Esophagus (tissue), 2 donors: ENCODE data around the gene MARF1. TPM values are rescaled to one million over a fixed set of nuclear protein-coding genes. Genes with fewer than 3 reads are reported as not detected.
"Not testable (repeated sequence)": the region's sequence is repeated elsewhere in the genome, so short reads cannot be mapped to it uniquely, and the experiment has no call there.

Source experiments
- H3K27ac ChIP-seq, 2 donors: one replicate each; pipeline ENCODE4 v1.5.1; 2013; ENCODE audit warnings: low read depth in 2 of 2, mild to moderate bottlenecking in 2 of 2, inconsistent platforms in 1 of 2, low read length in 1 of 2, moderate library complexity in 1 of 2
- H3K27me3 ChIP-seq, 2 donors: one replicate each; pipeline ENCODE4 v1.6.1; 2013; ENCODE audit warnings: low read length in 2 of 2, control low read depth in 1 of 2, mild to moderate bottlenecking in 1 of 2; ENCODE audit not compliant: insufficient read depth in 2 of 2, control insufficient read depth in 1 of 2
- H3K36me3 ChIP-seq, 2 donors: one replicate each; pipeline ENCODE4 v1.6.1; 2013; ENCODE audit warnings: low read length in 1 of 2; ENCODE audit not compliant: control insufficient read depth in 2 of 2, insufficient read depth in 2 of 2
- H3K4me1 ChIP-seq, 2 donors: one replicate each; pipeline ENCODE4 v1.6.1; 2013; ENCODE audit warnings: low read length in 1 of 2; ENCODE audit not compliant: control insufficient read depth in 2 of 2, insufficient read depth in 2 of 2
- H3K4me3 ChIP-seq, 2 donors: one replicate each; pipeline ENCODE4 v1.5.1; 2013; ENCODE audit warnings: low read length in 2 of 2, mild to moderate bottlenecking in 2 of 2, low read depth in 1 of 2, moderate library complexity in 1 of 2
- H3K9me3 ChIP-seq, 2 donors: one replicate each; pipeline ENCODE4 v1.6.1; 2013; ENCODE audit warnings: mild to moderate bottlenecking in 2 of 2, low read depth in 1 of 2, low read length in 1 of 2, moderate library complexity in 1 of 2; ENCODE audit not compliant: control insufficient read depth in 2 of 2, insufficient read depth in 1 of 2
- WGBS, 2 donors: extraction: QIAGEN DNeasy Blood & Tissue Kit; methylation state at CpG; one replicate each; pipeline ENCODE4 v1.1.7; 2013; 5-methylcytosine and 5-hydroxymethylcytosine counted together
- polyA plus RNA-seq, 2 donors: library from polyadenylated mRNA; stranded (reverse); fragments of 200-250 nt; gene quantifications; one replicate each; pipeline ENCODE4 v1.2.3, GENCODE V29; 2013
- donor health status: healthy with polysubstance abuse.
- donor health status: Bipolar disorder and iron deficiency.

The MARF1 gene
- polyA plus RNA-seq, 2 donors, result 9.9 to 10.3 TPM

GRCh38 chr16:15655561-15655960 lies 12.6 kb upstream of the MARF1 start:
- H3K9me3 ChIP-seq, H3K27ac ChIP-seq, H3K4me1 ChIP-seq, H3K36me3 ChIP-seq, H3K4me3 ChIP-seq, H3K27me3 ChIP-seq: not testable (repeated sequence)
- WGBS, 2 donors, result 95 to 96% methylated on average over 3 of the region's 6 CpGs

GRCh38 chr16:15654591-15654990 lies 11.6 kb upstream of the MARF1 start:
- 64 to 70% methylated on average over 2 of the region's 2 CpGs for WGBS, 2 donors
- Histone ChIP-seq H3K4me3 (no peak overlapping the region), H3K27me3 (no peaks in the 10 kb centered on the region), H3K27ac (no peak overlapping the region), H3K36me3 (peaks cover 0 to 2% of the 10 kb centered on the region in 2 donors), H3K4me1 (peaks cover 0 to 2% of the 10 kb centered on the region in 2 donors), H3K9me3 (no peaks in the 10 kb centered on the region)

GRCh38 chr16:15653227-15653626 lies 10.3 kb upstream of the MARF1 start:
- no peak overlapping the region for H3K4me3 ChIP-seq
- peaks cover 0 to 2% of the 10 kb centered on the region in 2 donors for H3K4me1 ChIP-seq
- no peaks in the 10 kb centered on the region for H3K9me3 ChIP-seq
- 17 to 30% methylated on average over 4 of the region's 4 CpGs for WGBS, 2 donors
- H3K27me3 ChIP-seq, result no peaks in the 10 kb centered on the region
- H3K27ac ChIP-seq, result peak overlapping the region in 1 of 2 donors; percentile 47
- H3K36me3 ChIP-seq, result peaks cover 0 to 2% of the 10 kb centered on the region in 2 donors

GRCh38 chr16:15652293-15653001 lies 9.5 kb upstream of the MARF1 start:
- Histone ChIP-seq H3K27ac (peak overlapping the region in 1 of 2 donors; percentile 16), H3K36me3 (peaks cover 0 to 2% of the 10 kb centered on the region in 2 donors), H3K4me1 (no peaks in the 10 kb centered on the region), H3K27me3 (no peaks in the 10 kb centered on the region), H3K9me3 (no peaks in the 10 kb centered on the region), H3K4me3 (no peak overlapping the region)
- 83 to 87% methylated on average over 14 of the region's 14 CpGs for WGBS, 2 donors

- Histone ChIP-seq H3K27me3 (no peaks in the 10 kb centered on the region), H3K4me1 (no peaks in the 10 kb centered on the region), H3K4me3 (peak overlapping the region; percentile 78 to 94), H3K36me3 (peaks cover 0 to 2% of the 10 kb centered on the region in 2 donors), H3K9me3 (no peaks in the 10 kb centered on the region), H3K27ac (peak overlapping the region; percentile 90 to 96)
- 1% methylated on average over 18 of the region's 18 CpGs for WGBS, 2 donors
Observed at GRCh38 chr16:15650698-15651171, 7.8 kb upstream of the MARF1 start.

- Histone ChIP-seq H3K27me3 (no peaks in the 10 kb centered on the region), H3K36me3 (peaks cover 0 to 2% of the 10 kb centered on the region in 2 donors), H3K9me3 (no peaks in the 10 kb centered on the region), H3K4me1 (no peaks in the 10 kb centered on the region), H3K4me3 (peak within 1 kb of the TSS; percentile 78 to 94), H3K27ac (peak within 1 kb of the TSS; percentile 90 to 96)
- 0 to 1% methylated on average over 45 to 71 of the region's 71 CpGs for WGBS, 2 donors
Observed at GRCh38 chr16:15650019-15650697, 7.2 kb upstream of the MARF1 start, which contains the start of gene NDE1. TSS of gene NDE1 (plus strand) at chr16:15650245. CDS start at chr16:15664779, 14,534 bp downstream.

- Histone ChIP-seq H3K27ac (peak overlapping the region; percentile 84 to 90), H3K9me3 (no peaks in the 10 kb centered on the region)
Observed at GRCh38 chr16:15649727-15650018, 6.7 kb upstream of the MARF1 start.

GRCh38 chr16:15649311-15649710 lies 6.4 kb upstream of the MARF1 start:
- not testable (repeated sequence) for H3K9me3 ChIP-seq, H3K27me3 ChIP-seq, H3K4me1 ChIP-seq, H3K36me3 ChIP-seq, H3K4me3 ChIP-seq
- peak overlapping the region in 1 of 2 donors; percentile 90 for H3K27ac ChIP-seq
- WGBS, 2 donors, result 62 to 68% methylated on average over 17 of the region's 17 CpGs

More at GRCh38 chr16:15649727-15650018, 6.7 kb upstream of the MARF1 start:
- Histone ChIP-seq H3K36me3 (peaks cover 0 to 2% of the 10 kb centered on the region in 2 donors), H3K4me3 (peak overlapping the region; percentile 78 to 94), H3K4me1 (no peaks in the 10 kb centered on the region), H3K27me3 (no peaks in the 10 kb centered on the region)
- 1% methylated on average over 14 of the region's 14 CpGs for whole genome bisulfite sequencing, 2 donors

- peaks cover 0 to 2% of the 10 kb centered on the region in 2 donors for H3K36me3 ChIP-seq
- no peaks in the 10 kb centered on the region for H3K4me1 ChIP-seq
- H3K4me3 ChIP-seq, result no peak overlapping the region
- 93 to 94% methylated on average over 9 of the region's 9 CpGs for WGBS, 2 donors
- H3K27ac ChIP-seq, result no peak overlapping the region
- H3K9me3 ChIP-seq, result no peaks in the 10 kb centered on the region
- no peaks in the 10 kb centered on the region for H3K27me3 ChIP-seq
Observed at GRCh38 chr16:15648135-15648730, 5.3 kb upstream of the MARF1 start.
